Measurements from ENCODE around the gene IGFALS. TPM values are rescaled to one million over a fixed set of nuclear protein-coding genes. Genes with fewer than 3 reads are reported as not detected.

IGFALS gene
- total and polyA plus RNA-seq, 2 of the 4 experiments (the other 2 are of a cell fraction): not detected

- Histone ChIP-seq H3K18ac (ENCODE audit: low read depth, low read length) (no peak overlapping the region), H4K91ac (ENCODE audit: insufficient read depth, low read depth, low read length) (no peak overlapping the region), H2BK20ac (ENCODE audit: low read depth, low read length) (no peak overlapping the region), H3K9me1 (ENCODE audit: insufficient read depth, low read length) (peaks cover 2% of the 10 kb centered on the region; the same call in 1 of the 2 replicates), H3K27ac (ENCODE audit: insufficient read depth, low read length) (no peak overlapping the region), H2AK9ac (replicated peaks; ENCODE audit: low read depth, low read length, poor library complexity) (no peak overlapping the region), H3K36me3 (ENCODE audit: control insufficient read depth, insufficient read depth, low read length) (peaks cover 18% of the 10 kb centered on the region), H3K27me3 (ENCODE audit: control insufficient read depth, insufficient read depth, low read length) (no peaks in the 10 kb centered on the region), H3K9me3 (ENCODE audit: control insufficient read depth, insufficient read depth, low read length) (no peaks in the 10 kb centered on the region), H2BK15ac (ENCODE audit: low read depth, low read length) (no peak overlapping the region), H3K56ac (ENCODE audit: extremely low read depth, insufficient read depth, low read length) (no peak overlapping the region), H3K23ac (ENCODE audit: low read depth, low read length) (no peak overlapping the region), H3K14ac (replicated peaks; ENCODE audit: low read depth, low read length) (no peak overlapping the region), H4K8ac (ENCODE audit: low read depth in 2 of 2, low read length in 2 of 2) (no peak overlapping the region), H3K4ac (ENCODE audit: low read depth, low read length) (no peak overlapping the region), H2BK120ac (ENCODE audit: low read depth, low read length) (no peak overlapping the region), H2BK5ac (ENCODE audit: low read depth, low read length, poor library complexity, severe bottlenecking) (no peak overlapping the region), H3K4me3 (ENCODE audit: insufficient read depth, low read depth, low read length) (no peak overlapping the region), H3K9ac (ENCODE audit: low read depth, low read length) (no peak overlapping the region), H3K4me1 (ENCODE audit: control insufficient read depth, insufficient read depth, low read length) (no peaks in the 10 kb centered on the region), H4K5ac (ENCODE audit: low read depth, low read length) (no peak overlapping the region), H3K79me1 (ENCODE audit: low read depth in 1 of 2, low read length in 2 of 2) (peaks cover 0 to 16% of the 10 kb centered on the region in 2 experiments; a peak in 2 of 4 replicates), H2AK5ac (ENCODE audit: low read depth, low read length) (no peak overlapping the region), H2AFZ (replicated peaks; ENCODE audit: low read length, poor library complexity) (no peak overlapping the region), H4K20me1 (ENCODE audit: insufficient read depth, low read length) (0 out of 2 replicates have a peak, but pooled peaks cover 3% of the 10 kb centered on the region), H3K4me2 (ENCODE audit: low read depth, low read length) (no peak overlapping the region)
- dilution Hi-C loops (cut with HindIII; ENCODE audit: low sequenced_read_pairs, unreplicated experiment): no loop called here
- TF ChIP-seq CEBPB (IDR thresholded peaks at IDR 0.05; ENCODE audit: low read depth, low read length) (no peak), MXI1 (IDR thresholded peaks at IDR 0.05; ENCODE audit: borderline replicate concordance, low read depth, low read length) (no peak), MAZ (IDR thresholded peaks at IDR 0.05; ENCODE audit: borderline replicate concordance, low read depth, low read length) (no peak), FOS (IDR thresholded peaks at IDR 0.05; ENCODE audit: low read depth, low read length) (no peak), BHLHE40 (IDR thresholded peaks at IDR 0.05; ENCODE audit: low read depth, low read length) (no peak), RCOR1 (IDR thresholded peaks at IDR 0.05; ENCODE audit: insufficient replicate concordance, low read length) (no peak), POLR2A (IDR thresholded peaks at IDR 0.05; ENCODE audit: low read depth, low read length) (no peak), RFX5 (IDR thresholded peaks at IDR 0.05; ENCODE audit: low read depth, low read length) (no peak)
- TF ChIP-seq, protein P1, sequence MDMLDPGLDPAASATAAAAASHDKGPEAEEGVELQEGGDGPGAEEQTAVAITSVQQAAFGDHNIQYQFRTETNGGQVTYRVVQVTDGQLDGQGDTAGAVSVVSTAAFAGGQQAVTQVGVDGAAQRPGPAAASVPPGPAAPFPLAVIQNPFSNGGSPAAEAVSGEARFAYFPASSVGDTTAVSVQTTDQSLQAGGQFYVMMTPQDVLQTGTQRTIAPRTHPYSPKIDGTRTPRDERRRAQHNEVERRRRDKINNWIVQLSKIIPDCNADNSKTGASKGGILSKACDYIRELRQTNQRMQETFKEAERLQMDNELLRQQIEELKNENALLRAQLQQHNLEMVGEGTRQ (IDR thresholded peaks at IDR 0.05; ENCODE audit: low read depth, low read length): no peak
- 96% methylated on average over 5 of the region's 15 CpGs; no CpG with 5 or more reads in 1 of the 2 experiments for WGBS, 2 experiments (ENCODE audit: extremely low coverage in 2 of 2, insufficient read length in 1 of 2)
- DNase-seq (no peak), ATAC-seq (ENCODE audit: low read depth) (no peak)
- intact Hi-C loops (cut with micrococcal nuclease): no loop called here
- CTCF ChIA-PET: no interaction called here
- no TSS peak for BruUV-seq (replicated peaks)
- in situ Hi-C loops (cut with MboI; ENCODE audit: low sequenced_read_pairs): no loop called here
- POLR2A ChIA-PET (ENCODE audit: unreplicated experiment): no interaction called here
These were observed 26.1 kb upstream of the IGFALS start for GRCh38 chr16:1819611-1820010.
